HCT116 (cell line): ENCODE results near the gene NFIX. TPM values are rescaled to one million over a fixed set of nuclear protein-coding genes. Genes with fewer than 3 reads are reported as not detected.

Experiments
- ATAC-seq: fragments of 200-7000 bp; cut with Tn5 transposase; 2 replicates; pipeline ENCODE4 v1.9.1; 2020; ENCODE audit warnings: mild to moderate bottlenecking, moderate library complexity
- BruUV-seq: library from RNA; stranded (reverse); fragments of 400-500 nt; replicated peaks from 2 replicates; lab custom pipeline; 2021; lab: Mats Ljungman, UMichigan
- CTCF ChIA-PET: fragments of 300-600 bp; sonication (Branson Sonifier 250); formaldehyde crosslinking; loops from one replicate; lab custom pipeline; 2021; ENCODE audit warnings: antibody characterized with exemption; lab: Charles Lee
- POLR2A ChIA-PET: fragments of 300-600, 350-600 bp; sonication (Branson Sonifier 250); formaldehyde crosslinking; loops from one replicate; lab custom pipeline; 2021; ENCODE audit warnings: antibody characterized with exemption; lab: Charles Lee
- RAD21 ChIA-PET, 2 experiments: fragments of 300-600 bp; sonication (Branson Sonifier 250); formaldehyde crosslinking; loops; one replicate each; lab custom pipeline; 2023; ENCODE audit warnings: low total read pairs in 2 of 2; ENCODE audit not compliant: uncharacterized antibody in 2 of 2, unreplicated experiment in 2 of 2, low non-redundant PET in 1 of 2; lab: Charles Lee
- DNase-seq: peaks from one replicate; pipeline ENCODE4 v3.0.0-alpha.2; 2010; ENCODE audit warnings: low read depth, low spot score
- H2AFZ ChIP-seq: fragments of 200-600 bp; shearing (Covaris generic), sonication (generic); 2 replicates; pipeline ENCODE4 v1.6.1; 2017; ENCODE audit warnings: low read depth, mixed run types, mixed read lengths, antibody characterized with exemption, low read length; ENCODE audit not compliant: poor library complexity, severe bottlenecking
- H3K27ac ChIP-seq: 2 replicates; pipeline ENCODE4 v1.5.1; 2012; ENCODE audit warnings: low read depth, low read length
- H3K27me3 ChIP-seq: fragments of 200-600 bp; sonication (generic); 2 replicates; pipeline ENCODE4 v1.6.1; 2016; ENCODE audit warnings: mixed run types, low read length, mixed read lengths; ENCODE audit not compliant: insufficient read depth
- H3K36me3 ChIP-seq, 2 experiments: fragments of 200-500 bp in 1 of 2; fragments of 200-600 bp in 1 of 2; sonication (Bioruptor generic) in 1 of 2; sonication (generic) in 1 of 2; 2 replicates each; pipeline versions ENCODE4 v1.5.1 to v1.6.1; 2014 to 2016; ENCODE audit warnings: low read length in 2 of 2, inconsistent platforms in 1 of 2, mixed read lengths in 1 of 2, mixed run types in 1 of 2; ENCODE audit not compliant: insufficient read depth in 2 of 2, control insufficient read depth in 1 of 2
- H3K4me1 ChIP-seq, 2 experiments: fragments of 200-600 bp in 1 of 2; sonication (generic) in 1 of 2; 2 replicates each; pipeline versions ENCODE4 v1.5.1 to v1.6.1; 2012 to 2017; ENCODE audit warnings: low read length in 2 of 2, inconsistent platforms in 1 of 2, mild to moderate bottlenecking in 1 of 2, mixed read lengths in 1 of 2, mixed run types in 1 of 2, moderate library complexity in 1 of 2; ENCODE audit not compliant: insufficient read depth in 2 of 2, control insufficient read depth in 1 of 2
- H3K4me2 ChIP-seq: fragments of 200-600 bp; sonication (generic); 2 replicates; pipeline ENCODE4 v1.6.1; 2017; ENCODE audit warnings: mixed run types, low read length, mixed read lengths
- H3K4me3 ChIP-seq, 2 experiments: fragments of 200-600 bp in 1 of 2; sonication (generic) in 1 of 2; replicated peaks in 1 of 2; 2 replicates each; pipeline ENCODE4 v1.5.1; 2011 to 2016; ENCODE audit warnings: low read length in 2 of 2, control low read depth in 1 of 2, low read depth in 1 of 2, mild to moderate bottlenecking in 1 of 2, mixed read lengths in 1 of 2, mixed run types in 1 of 2
- H3K79me2 ChIP-seq: fragments of 200-600 bp; sonication (generic); 2 replicates; pipeline ENCODE4 v1.6.1; 2017; ENCODE audit warnings: mild to moderate bottlenecking, mixed run types, low read length, moderate library complexity, mixed read lengths; ENCODE audit not compliant: insufficient read depth
- H3K9ac ChIP-seq: fragments of 200-600 bp; sonication (generic); 2 replicates; pipeline ENCODE4 v1.6.1; 2016; ENCODE audit warnings: low read length, mixed read lengths
- H3K9me2 ChIP-seq: fragments of 200-600 bp; sonication (generic), shearing (Covaris generic); 2 replicates; pipeline ENCODE4 v1.6.1; 2017; ENCODE audit warnings: mixed run types, mild to moderate bottlenecking, moderate library complexity; ENCODE audit not compliant: insufficient read depth
- H3K9me3 ChIP-seq, 2 experiments: fragments of 200-500 bp in 1 of 2; fragments of 200-600 bp in 1 of 2; sonication (Bioruptor generic) in 1 of 2; sonication (generic) in 1 of 2; 2 replicates each; pipeline ENCODE4 v1.6.1; 2014 to 2017; ENCODE audit warnings: low read length in 2 of 2, mixed read lengths in 2 of 2, inconsistent platforms in 1 of 2, low read depth in 1 of 2, mild to moderate bottlenecking in 1 of 2, mixed run types in 1 of 2, moderate library complexity in 1 of 2; ENCODE audit not compliant: control insufficient read depth in 1 of 2, insufficient read depth in 1 of 2
- H4K20me1 ChIP-seq: fragments of 200-600 bp; sonication (generic), shearing (Covaris generic); 2 replicates; pipeline ENCODE4 v1.6.1; 2017; ENCODE audit warnings: mixed run types, mild to moderate bottlenecking, moderate library complexity; ENCODE audit not compliant: insufficient read depth
- CTCF ChIP-seq, 3 experiments: fragments of 200-600 bp in 1 of 3; sonication (generic) in 1 of 3; IDR thresholded peaks in 2 of 3; conservative IDR thresholded peaks in 1 of 3; 2 replicates each; pipeline ENCODE4 v1.5.1; 2012 to 2017; ENCODE audit warnings: low read depth in 2 of 3, low read length in 2 of 3, antibody characterized with exemption in 1 of 3, borderline replicate concordance in 1 of 3, control low read depth in 1 of 3, mild to moderate bottlenecking in 1 of 3, mixed read lengths in 1 of 3, mixed run types in 1 of 3, moderate library complexity in 1 of 3; ENCODE audit not compliant: insufficient read depth in 1 of 3
- EZH2 ChIP-seq: fragments of 200-600 bp; sonication (generic); IDR thresholded peaks from 2 replicates; pipeline ENCODE4 v1.6.1; 2017; ENCODE audit warnings: antibody characterized with exemption, mixed run types
- JUND ChIP-seq: IDR thresholded peaks from 2 replicates; pipeline ENCODE4 v1.6.1; 2012
- RAD21 ChIP-seq: IDR thresholded peaks from 2 replicates; pipeline ENCODE4 v1.6.1; 2012; ENCODE audit warnings: low read depth, mild to moderate bottlenecking
- REST ChIP-seq: IDR thresholded peaks from 2 replicates; pipeline ENCODE4 v1.6.1; 2012; ENCODE audit warnings: low read depth
- SRF ChIP-seq: IDR thresholded peaks from 2 replicates; pipeline ENCODE4 v1.6.1; 2012; ENCODE audit warnings: low read depth
- TCF7L2 ChIP-seq: IDR thresholded peaks from 2 replicates; pipeline ENCODE4 v1.7.0; 2011; ENCODE audit warnings: borderline replicate concordance, inconsistent platforms; ENCODE audit not compliant: insufficient read depth, insufficient read length; ENCODE audit errors: extremely low read depth
- YY1 ChIP-seq: IDR thresholded peaks from 2 replicates; pipeline ENCODE4 v1.6.1; 2011; ENCODE audit warnings: low read length, low read depth, moderate library complexity, mild to moderate bottlenecking; ENCODE audit not compliant: insufficient replicate concordance; ENCODE audit errors: extremely low read depth
- ZBTB33 ChIP-seq: IDR thresholded peaks from 2 replicates; pipeline ENCODE4 v1.6.1; 2011; ENCODE audit warnings: mild to moderate bottlenecking, low read length, moderate library complexity; ENCODE audit not compliant: insufficient replicate concordance; ENCODE audit errors: extremely low read depth
- ZFX ChIP-seq: fragments of 450-650 bp; IDR thresholded peaks from 2 replicates; pipeline ENCODE4 v1.6.1; 2017
- ZNF274 ChIP-seq: fragments of 200-500 bp; sonication (Bioruptor generic); IDR thresholded peaks from 2 replicates; pipeline ENCODE4 v1.6.1; 2014; ENCODE audit warnings: mild to moderate bottlenecking, low read depth, low read length, inconsistent platforms
- intact Hi-C: fragments of 100-400 bp; cut with micrococcal nuclease; formaldehyde crosslinking; loops from 2 replicates; pipeline ENCODE4 v1.10.0; 2022
- total RNA-seq: library from RNA; stranded (reverse); gene quantifications from one replicate; pipeline ENCODE4 v1.2.1, GENCODE V29; 2021; ENCODE audit not compliant: unreplicated experiment
- TF ChIP-seq, protein P1 (sequence below): IDR thresholded peaks from 2 replicates; pipeline ENCODE4 v1.6.1; 2012

Gene NFIX
- total RNA-seq, 1 experiment from 2014 or later: 34.8 TPM

GRCh38 chr19:12985049-12985776, 10.1 kb upstream of the NFIX start (continued):
- TF ChIP-seq CTCF (IDR thresholded peaks at IDR 0.05 in 2 of 3, conservative IDR thresholded peaks at IDR 0.05 in 1 of 3; ENCODE audit: borderline replicate concordance in 1 of 3, insufficient read depth in 1 of 3, low read depth in 2 of 3, low read length in 2 of 3): no peak
- TF ChIP-seq, all 23 proteins: peak for 2

- H3K27me3 ChIP-seq: no peaks in the 10 kb centered on the region
- POLR2A ChIA-PET: no interaction called here
- H3K9me2 ChIP-seq: no peaks in the 10 kb centered on the region
- no peak overlapping the region for H3K27ac ChIP-seq
- no TSS peak for BruUV-seq
- no peaks in the 10 kb centered on the region for H3K36me3 ChIP-seq
- ATAC-seq: no peak
- H3K9ac ChIP-seq: no peak overlapping the region
- RAD21 ChIA-PET: no interaction called here
- H4K20me1 ChIP-seq: no peaks in the 10 kb centered on the region
- CTCF ChIA-PET: interaction anchor here (2.3 kb wide), 1 partner anchor 46 kb away, joined by 16 read pairs; no protein-coding TSS in a partner anchor
- no peak overlapping the region for H3K4me3 ChIP-seq
- H3K4me1 ChIP-seq: peaks cover 21 to 28% of the 10 kb centered on the region in 2 experiments; a peak in 3 of 4 replicates
- no peak overlapping the region for H3K4me2 ChIP-seq
- DNase-seq: no peak
- TF ChIP-seq ZFX (no peak), RAD21 (no peak), ZBTB33 (no peak), TCF7L2 (no peak), ZNF274 (no peak), SRF (no peak), JUND (no peak), CTCF (IDR thresholded peaks at IDR 0.05 in 2 of 3, conservative IDR thresholded peaks at IDR 0.05 in 1 of 3; ENCODE audit: borderline replicate concordance in 1 of 3, insufficient read depth in 1 of 3, low read depth in 2 of 3, low read length in 2 of 3) (no peak), YY1 (no peak), EZH2 (no peak), REST (no peak)
- TF ChIP-seq, protein P1, sequence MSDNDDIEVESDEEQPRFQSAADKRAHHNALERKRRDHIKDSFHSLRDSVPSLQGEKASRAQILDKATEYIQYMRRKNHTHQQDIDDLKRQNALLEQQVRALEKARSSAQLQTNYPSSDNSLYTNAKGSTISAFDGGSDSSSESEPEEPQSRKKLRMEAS: no peak
- intact Hi-C loops: no loop called here
- no peak overlapping the region for H2AFZ ChIP-seq
- H3K9me3 ChIP-seq: no peaks in the 10 kb centered on the region
- no peaks in the 10 kb centered on the region for H3K79me2 ChIP-seq
These were observed 8.5 kb upstream of the NFIX start for GRCh38 chr19:12986726-12987125.
